ENCODE data around the gene TSHZ2.

GRCh38 chr20:53403029-53403428 lies 430.9 kb downstream of the TSHZ2 start:
- TF ChIP-seq ZNF274 (IDR thresholded peaks at IDR 0.05; ENCODE audit: low read depth, low read length): no peak
- TF ChIP-seq YY1 (IDR thresholded peaks at IDR 0.05; ENCODE audit: insufficient read depth, insufficient read length): no peak
- no peak for TF ChIP-seq SUZ12 (IDR thresholded peaks at IDR 0.05; ENCODE audit: extremely low read depth, insufficient read depth, insufficient read length)

All from NT2/D1 (cell line).